Gastrocnemius medialis (tissue), 4 donors: Measurements from ENCODE around the gene CA12.

Experiments
- CTCF ChIP-seq, 5 experiments: fragments of 450-650 bp in 3 of 5; fragments of 200-600 bp in 2 of 5; sonication (generic) in 2 of 5; IDR thresholded peaks in 4 of 5; conservative IDR thresholded peaks in 1 of 5; 1 replicate in 4 of 5; 2 replicates in 1 of 5; pipeline ENCODE4 v1.5.1; 2016 to 2019; ENCODE audit warnings: antibody characterized with exemption in 5 of 5, mild to moderate bottlenecking in 3 of 5, moderate library complexity in 3 of 5
- POLR2A ChIP-seq, 2 donors: fragments of 450-650 bp; IDR thresholded peaks; one replicate each; pipeline ENCODE4 v1.6.1; 2017; ENCODE audit warnings: antibody characterized with exemption in 2 of 2, mild to moderate bottlenecking in 2 of 2, moderate library complexity in 2 of 2

GRCh38 chr15:63378946-63379345 is 2.7 kb downstream of the CA12 start:
- no peak for TF ChIP-seq CTCF (IDR thresholded peaks at IDR 0.05 in 4 of 5, conservative IDR thresholded peaks at IDR 0.05 in 1 of 5)
- TF ChIP-seq POLR2A (IDR thresholded peaks at IDR 0.05): no peak
